Esophagus squamous epithelium (tissue), 5 donors: ENCODE results near the gene MYL11. TPM values are rescaled to one million over a fixed set of nuclear protein-coding genes. Genes with fewer than 3 reads are reported as not detected.

Source experiments
- DNase-seq: peaks from one replicate; lab custom pipeline; 2025; lab: John Stamatoyannopoulos, UW
- H3K27ac ChIP-seq, 4 donors: fragments of 200-600 bp; sonication (generic); one replicate each; pipeline ENCODE4 v1.5.1; 2016 to 2019; ENCODE audit warnings: mild to moderate bottlenecking in 1 of 4
- H3K27me3 ChIP-seq, 4 donors: fragments of 200-600 bp; sonication (generic); 1 replicate in 3 of 4; 2 replicates in 1 of 4; pipeline versions ENCODE4 v1.5.1 to v1.6.0; 2017 to 2021; ENCODE audit warnings: antibody characterized with exemption in 1 of 4
- H3K36me3 ChIP-seq, 3 donors: fragments of 200-600 bp; sonication (generic); one replicate each; pipeline ENCODE4 v1.5.1; 2016 to 2019
- H3K4me1 ChIP-seq, 3 donors: fragments of 200-600 bp; sonication (generic); one replicate each; pipeline ENCODE4 v1.5.1; 2017 to 2019
- H3K4me3 ChIP-seq, 4 donors: fragments of 200-600 bp; sonication (generic); 1 replicate in 3 of 4; 2 replicates in 1 of 4; pipeline ENCODE4 v1.5.1; 2016 to 2019; ENCODE audit warnings: mild to moderate bottlenecking in 2 of 4, moderate library complexity in 1 of 4
- H3K9me3 ChIP-seq, 3 donors: fragments of 200-600 bp; sonication (generic); one replicate each; pipeline ENCODE4 v1.5.1; 2016 to 2019
- CTCF ChIP-seq, 6 experiments: fragments of 450-650 bp in 4 of 6; fragments of 200-600 bp in 2 of 6; sonication (generic) in 2 of 6; IDR thresholded peaks; one replicate each; pipeline ENCODE4 v1.5.1; 2016 to 2019; ENCODE audit warnings: antibody characterized with exemption in 6 of 6, mild to moderate bottlenecking in 4 of 6, moderate library complexity in 4 of 6
- POLR2A ChIP-seq, 4 donors: fragments of 450-650 bp; IDR thresholded peaks; one replicate each; pipeline ENCODE4 v1.6.1; 2017; ENCODE audit warnings: antibody characterized with exemption in 4 of 4, mild to moderate bottlenecking in 4 of 4, moderate library complexity in 3 of 4
- WGBS, 2 donors: methylation state at CpG; one replicate each; pipeline ENCODE4 v1.1.5; 2018; 5-methylcytosine and 5-hydroxymethylcytosine counted together
- intact Hi-C: fragments of 100-400 bp; cut with DNase I; formaldehyde crosslinking; loops from one replicate; pipeline ENCODE4 v1.15.0; 2022
- total RNA-seq, 4 donors: library from RNA; depleted of rRNA; stranded (reverse); fragments of >200 nt; gene quantifications; one replicate each; pipeline ENCODE4 v1.1.0, GENCODE V29; 2016
- donor health status: DM: yes; HTN: yes; CAD: no.

MYL11 gene
- total RNA-seq, 4 donors from 2014 or later: not detected

GRCh38 chr16:30357715-30358576 lies 16.7 kb upstream of the MYL11 start:
- Histone ChIP-seq H3K4me1 (peaks cover 23 to 54% (median 25%) of the 10 kb centered on the region in 3 donors), H3K9me3 (no peaks in the 10 kb centered on the region), H3K27ac (no peak overlapping the region), H3K36me3 (peaks cover 22 to 76% (median 25%) of the 10 kb centered on the region in 3 donors), H3K27me3 (no peaks in the 10 kb centered on the region), H3K4me3 (no peak overlapping the region)
- TF ChIP-seq CTCF (IDR thresholded peaks at IDR 0.05) (no peak), POLR2A (IDR thresholded peaks at IDR 0.05) (no peak)
- intact Hi-C loops: no loop called here
- no peak for DNase-seq
- WGBS, 2 donors: 80 to 86% methylated on average over 16 to 19 of the region's 37 CpGs

DNA sequence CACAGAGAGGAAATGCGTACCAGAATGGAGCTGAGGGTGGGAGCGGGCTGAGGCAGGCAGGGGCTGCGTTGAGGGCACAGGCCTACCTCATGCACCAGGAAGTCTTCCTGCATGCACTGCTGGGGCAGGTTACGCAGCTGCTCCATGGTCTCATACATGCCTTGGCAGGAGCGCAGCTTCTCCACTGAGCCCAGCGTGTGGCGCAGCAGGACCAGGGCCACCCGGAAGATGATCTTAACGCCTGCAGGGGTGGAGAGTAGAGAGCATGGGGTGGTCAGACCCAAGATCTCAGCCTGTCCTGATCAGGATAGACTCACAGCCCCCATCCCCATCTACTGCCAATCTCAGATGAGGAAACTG lies 16.0 kb upstream of the MYL11 start:
- 84 to 95% methylated on average over 6 to 8 of the region's 9 CpGs for WGBS, 2 donors
- no peak for DNase-seq
- peaks cover 22 to 76% (median 25%) of the 10 kb centered on the region in 3 donors for H3K36me3 ChIP-seq
- TF ChIP-seq CTCF (IDR thresholded peaks at IDR 0.05) (no peak), POLR2A (IDR thresholded peaks at IDR 0.05) (no peak)
- intact Hi-C loops: no loop called here
- no peak overlapping the region for H3K4me3 ChIP-seq
- H3K4me1 ChIP-seq: peaks cover 17 to 48% (median 21%) of the 10 kb centered on the region in 3 donors
- H3K27me3 ChIP-seq: no peaks in the 10 kb centered on the region
- H3K9me3 ChIP-seq: no peaks in the 10 kb centered on the region
- H3K27ac ChIP-seq: no peak overlapping the region

DNA sequence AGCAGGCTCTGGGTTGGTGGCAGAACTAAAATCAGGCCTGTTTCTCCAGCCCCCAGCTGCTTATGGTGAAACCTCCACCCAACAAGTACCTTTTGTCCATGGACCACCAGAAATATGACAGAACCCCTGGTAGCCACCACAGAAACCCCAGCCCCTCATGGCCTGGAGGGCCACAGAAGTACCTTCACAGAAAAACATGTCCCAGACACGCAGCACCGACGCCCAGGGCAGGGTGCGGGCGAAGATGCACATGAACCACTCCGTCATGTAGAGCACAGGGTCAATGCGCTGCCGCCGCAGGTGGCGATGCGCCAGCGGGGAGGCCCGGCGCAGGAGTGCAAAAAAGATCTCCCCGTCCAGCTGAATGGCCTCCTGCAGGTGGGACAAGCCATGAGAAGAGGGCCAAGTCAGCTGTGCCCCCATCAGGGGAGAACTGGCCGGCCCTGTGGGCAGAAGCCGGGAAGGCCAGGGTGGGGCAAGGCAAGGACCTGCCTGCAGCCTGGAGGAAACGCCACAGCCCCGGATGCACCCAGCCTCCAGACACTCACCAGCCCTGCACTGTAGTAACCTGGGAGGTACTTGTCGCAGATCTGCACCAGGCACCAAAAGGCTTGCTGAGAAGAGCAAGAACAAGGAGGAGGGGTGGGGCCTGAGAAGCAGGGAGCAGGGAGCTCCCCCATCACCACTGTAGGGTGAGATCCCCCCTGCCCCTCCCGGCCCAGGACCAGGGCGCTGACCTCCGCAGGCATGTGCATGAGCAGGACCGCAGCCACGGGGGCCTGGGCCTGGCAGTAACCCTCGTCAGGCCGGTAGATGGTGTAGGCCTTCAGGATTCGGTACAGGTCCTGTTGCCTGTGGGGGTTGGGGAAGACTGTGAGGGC lies 15.4 kb upstream of the MYL11 start:
- WGBS, 2 donors: 78 to 83% methylated on average over 12 to 20 of the region's 28 CpGs
- Histone ChIP-seq H3K4me3 (no peak overlapping the region), H3K27ac (no peak overlapping the region), H3K27me3 (no peaks in the 10 kb centered on the region), H3K36me3 (peaks cover 22 to 79% (median 25%) of the 10 kb centered on the region in 3 donors), H3K4me1 (peaks cover 10 to 41% (median 14%) of the 10 kb centered on the region in 3 donors), H3K9me3 (no peaks in the 10 kb centered on the region)
- no peak for DNase-seq
- intact Hi-C loops: no loop called here
- TF ChIP-seq CTCF (IDR thresholded peaks at IDR 0.05) (no peak), POLR2A (IDR thresholded peaks at IDR 0.05) (no peak)

DNA sequence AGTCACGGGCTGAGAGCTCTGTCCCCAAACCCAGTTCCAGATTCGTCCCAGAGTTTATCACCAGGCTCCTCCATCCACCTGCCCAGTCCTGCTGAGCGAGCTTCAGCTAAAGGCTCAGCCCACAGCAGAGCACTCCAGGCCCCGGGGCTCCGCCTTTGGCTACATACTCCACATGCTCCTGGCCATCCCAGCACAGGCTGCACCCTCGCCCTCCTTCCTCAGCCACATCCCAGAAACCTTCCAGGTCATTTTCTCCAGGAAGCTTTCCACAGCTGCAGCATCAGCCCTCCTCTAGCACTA lies 14.8 kb upstream of the MYL11 start:
- Histone ChIP-seq H3K4me3 (no peak overlapping the region), H3K27ac (no peak overlapping the region), H3K36me3 (peaks cover 22 to 85% (median 28%) of the 10 kb centered on the region in 3 donors), H3K27me3 (no peaks in the 10 kb centered on the region), H3K4me1 (peaks cover 9 to 38% (median 14%) of the 10 kb centered on the region in 3 donors), H3K9me3 (no peaks in the 10 kb centered on the region)
- intact Hi-C loops: no loop called here
- 71 to 75% methylated on average over 6 of the region's 6 CpGs for WGBS, 2 donors
- DNase-seq: no peak
- no peak for TF ChIP-seq POLR2A (IDR thresholded peaks at IDR 0.05)
- TF ChIP-seq CTCF (IDR thresholded peaks at IDR 0.05): no peak

GRCh38 chr16:30361180-30361579 lies 13.4 kb upstream of the MYL11 start:
- H3K9me3 ChIP-seq: no peaks in the 10 kb centered on the region
- peaks cover 22 to 98% (median 30%) of the 10 kb centered on the region in 3 donors for H3K36me3 ChIP-seq
- no peak overlapping the region for H3K27ac ChIP-seq
- 94 to 100% methylated on average over 7 of the region's 7 CpGs for WGBS, 2 donors
- DNase-seq: no peak
- H3K4me1 ChIP-seq: peaks cover 6 to 43% (median 8%) of the 10 kb centered on the region in 3 donors
- TF ChIP-seq CTCF (IDR thresholded peaks at IDR 0.05) (no peak), POLR2A (IDR thresholded peaks at IDR 0.05) (no peak)
- no peak overlapping the region for H3K4me3 ChIP-seq
- H3K27me3 ChIP-seq: no peaks in the 10 kb centered on the region
- intact Hi-C loops: no loop called here
